Nephron progenitor cell (in vitro differentiated cells): ENCODE measurements around the gene GTF2A2.

Experiments used
- DNase-seq: peaks from one replicate; pipeline ENCODE4 v3.0.0; 2021
- H3K27ac Mint-ChIP-seq: 2 replicates; pipeline ENCODE4 v1.8.0; 2021; ENCODE audit warnings: mild to moderate bottlenecking, moderate library complexity, mixed read lengths
- H3K27me3 Mint-ChIP-seq: 2 replicates; pipeline ENCODE4 v1.8.0; 2021; ENCODE audit warnings: mild to moderate bottlenecking, low read depth, mixed read lengths; ENCODE audit not compliant: poor library complexity
- H3K36me3 Mint-ChIP-seq: 2 replicates; pipeline ENCODE4 v1.8.0; 2021; ENCODE audit warnings: low read depth, mixed read lengths
- H3K4me1 Mint-ChIP-seq: 2 replicates; pipeline ENCODE4 v1.8.0; 2021; ENCODE audit warnings: mixed read lengths
- H3K4me3 Mint-ChIP-seq: 2 replicates; pipeline ENCODE4 v1.8.0; 2021; ENCODE audit warnings: mild to moderate bottlenecking, moderate library complexity, mixed read lengths
- H3K9me3 Mint-ChIP-seq: 2 replicates; pipeline ENCODE4 v1.8.0; 2021; ENCODE audit warnings: mild to moderate bottlenecking, moderate library complexity, mixed read lengths
- CTCF ChIP-seq: fragments of 200-600 bp; sonication (generic); IDR thresholded peaks from 2 replicates; pipeline ENCODE4 v1.5.0; 2021; ENCODE audit warnings: antibody characterized with exemption

GTF2A2 gene

GRCh38 chr15:59594991-59595390 is 62.3 kb downstream of the GTF2A2 start:
- Mint-ChIP-seq H3K27ac (peak overlapping the region; percentile 34), H3K27me3 (peaks cover 3% of the 10 kb centered on the region), H3K36me3 (no peaks in the 10 kb centered on the region), H3K4me3 (no peak overlapping the region), H3K4me1 (peaks cover 16% of the 10 kb centered on the region), H3K9me3 (peaks cover 7% of the 10 kb centered on the region)
- DNase-seq = no peak
- TF ChIP-seq CTCF = no peak

GRCh38 chr15:59594493-59594942 is 62.8 kb downstream of the GTF2A2 start:
- peaks cover 16% of the 10 kb centered on the region for H3K4me1 Mint-ChIP-seq

GRCh38 chr15:59591356-59591755 is 66.0 kb downstream of the GTF2A2 start:
- H3K4me1 Mint-ChIP-seq = peaks cover 16% of the 10 kb centered on the region

More at GRCh38 chr15:59594493-59594942, 62.8 kb downstream of the GTF2A2 start:
- H3K4me3 Mint-ChIP-seq = no peak overlapping the region
- H3K36me3 Mint-ChIP-seq = no peaks in the 10 kb centered on the region
- DNase-seq = no peak
- peak overlapping the region; percentile 60 for H3K27ac Mint-ChIP-seq
- no peak for TF ChIP-seq CTCF
- H3K9me3 Mint-ChIP-seq = peaks cover 3% of the 10 kb centered on the region
- peaks cover 3% of the 10 kb centered on the region for H3K27me3 Mint-ChIP-seq

GRCh38 chr15:59590027-59590426 is 67.3 kb downstream of the GTF2A2 start:
- no peak overlapping the region for H3K4me3 Mint-ChIP-seq
- no peaks in the 10 kb centered on the region for H3K36me3 Mint-ChIP-seq
- H3K4me1 Mint-ChIP-seq = peaks cover 8% of the 10 kb centered on the region
- TF ChIP-seq CTCF = no peak
- no peaks in the 10 kb centered on the region for H3K9me3 Mint-ChIP-seq
- H3K27ac Mint-ChIP-seq = peak overlapping the region; percentile 25
- no peaks in the 10 kb centered on the region for H3K27me3 Mint-ChIP-seq
- DNase-seq = no peak

More at GRCh38 chr15:59591356-59591755, 66.0 kb downstream of the GTF2A2 start:
- Mint-ChIP-seq H3K36me3 (no peaks in the 10 kb centered on the region), H3K27me3 (no peaks in the 10 kb centered on the region), H3K27ac (peak overlapping the region; percentile 2), H3K9me3 (no peaks in the 10 kb centered on the region), H3K4me3 (no peak overlapping the region)
- no peak for TF ChIP-seq CTCF
- DNase-seq = no peak
